ENCODE data around the gene SPACDR. TPM values are rescaled to one million over a fixed set of nuclear protein-coding genes. Genes with fewer than 3 reads are reported as not detected.

Gene SPACDR
- total RNA-seq, 4 donors from 2014 or later = 1.5 to 2.1 (median 1.8) TPM; not detected in 1

DNA sequence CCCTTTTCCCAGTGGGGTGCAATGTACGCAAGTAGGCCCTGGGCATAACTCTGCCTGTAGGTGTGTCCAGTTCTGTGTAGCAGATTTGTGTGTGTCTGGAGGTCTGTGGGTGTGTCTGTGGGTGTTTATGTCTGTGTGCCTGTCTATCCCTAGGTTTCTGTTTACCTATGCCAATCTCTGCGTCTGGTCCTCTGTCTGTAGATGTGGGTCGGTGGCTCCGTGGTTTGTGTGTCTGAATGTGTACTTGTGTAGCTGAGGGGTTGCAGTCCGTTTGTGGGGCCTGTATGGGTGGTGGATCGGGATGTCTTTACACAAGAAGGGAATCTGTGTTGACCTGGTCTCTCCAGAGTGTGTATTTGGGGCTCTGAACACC, 20.6 kb upstream of the SPACDR start:
- Histone ChIP-seq H3K27me3 (no peaks in the 10 kb centered on the region), H3K36me3 (peaks cover 0 to 21% (median 0%) of the 10 kb centered on the region in 3 donors), H3K27ac (peak overlapping the region; percentile 72 to 93 (median 78)), H3K4me3 (peak overlapping the region in 2 of 4 donors; percentile 42 to 78), H3K4me1 (peaks cover 0 to 62% (median 17%) of the 10 kb centered on the region in 4 donors), H3K9me3 (no peaks in the 10 kb centered on the region)
- DNase-seq (ENCODE audit: low spot score in 2 of 2) = no peak
- WGBS, 2 donors = 70% methylated on average over 6 of the region's 6 CpGs
- TF ChIP-seq EP300 (IDR thresholded peaks at IDR 0.05) = no peak
- TF ChIP-seq, protein P1, sequence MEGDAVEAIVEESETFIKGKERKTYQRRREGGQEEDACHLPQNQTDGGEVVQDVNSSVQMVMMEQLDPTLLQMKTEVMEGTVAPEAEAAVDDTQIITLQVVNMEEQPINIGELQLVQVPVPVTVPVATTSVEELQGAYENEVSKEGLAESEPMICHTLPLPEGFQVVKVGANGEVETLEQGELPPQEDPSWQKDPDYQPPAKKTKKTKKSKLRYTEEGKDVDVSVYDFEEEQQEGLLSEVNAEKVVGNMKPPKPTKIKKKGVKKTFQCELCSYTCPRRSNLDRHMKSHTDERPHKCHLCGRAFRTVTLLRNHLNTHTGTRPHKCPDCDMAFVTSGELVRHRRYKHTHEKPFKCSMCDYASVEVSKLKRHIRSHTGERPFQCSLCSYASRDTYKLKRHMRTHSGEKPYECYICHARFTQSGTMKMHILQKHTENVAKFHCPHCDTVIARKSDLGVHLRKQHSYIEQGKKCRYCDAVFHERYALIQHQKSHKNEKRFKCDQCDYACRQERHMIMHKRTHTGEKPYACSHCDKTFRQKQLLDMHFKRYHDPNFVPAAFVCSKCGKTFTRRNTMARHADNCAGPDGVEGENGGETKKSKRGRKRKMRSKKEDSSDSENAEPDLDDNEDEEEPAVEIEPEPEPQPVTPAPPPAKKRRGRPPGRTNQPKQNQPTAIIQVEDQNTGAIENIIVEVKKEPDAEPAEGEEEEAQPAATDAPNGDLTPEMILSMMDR (IDR thresholded peaks at IDR 0.05) = no peak
- TF ChIP-seq POLR2A (IDR thresholded peaks at IDR 0.05) = no peak

GRCh38 chr7:100483722-100484672, 19.9 kb upstream of the SPACDR start, which contains the start of gene NYAP1:
TSS of gene NYAP1 (plus strand) at chr7:100483927. CDS start at chr7:100485312, 1,385 bp downstream.
- no peaks in the 10 kb centered on the region for H3K9me3 ChIP-seq
- DNase-seq (ENCODE audit: low spot score in 2 of 2) = peak in 1 of 2 donors; percentile 48
- H3K4me1 ChIP-seq = peaks cover 0 to 62% (median 20%) of the 10 kb centered on the region in 4 donors
- peak within 1 kb of the TSS; percentile 72 to 93 (median 78) for H3K27ac ChIP-seq
- no peaks in the 10 kb centered on the region for H3K27me3 ChIP-seq
- peaks cover 0 to 17% (median 0%) of the 10 kb centered on the region in 3 donors for H3K36me3 ChIP-seq
- peak within 1 kb of the TSS; percentile 33 to 78 (median 48) for H3K4me3 ChIP-seq
- TF ChIP-seq, protein P1 (IDR thresholded peaks at IDR 0.05) = no peak
- TF ChIP-seq EP300 (IDR thresholded peaks at IDR 0.05) (peak in 1 of 2 donors; percentile 24), POLR2A (IDR thresholded peaks at IDR 0.05) (no peak)
- WGBS, 2 donors = 24 to 27% methylated on average over 22 to 23 of the region's 45 CpGs

DNA sequence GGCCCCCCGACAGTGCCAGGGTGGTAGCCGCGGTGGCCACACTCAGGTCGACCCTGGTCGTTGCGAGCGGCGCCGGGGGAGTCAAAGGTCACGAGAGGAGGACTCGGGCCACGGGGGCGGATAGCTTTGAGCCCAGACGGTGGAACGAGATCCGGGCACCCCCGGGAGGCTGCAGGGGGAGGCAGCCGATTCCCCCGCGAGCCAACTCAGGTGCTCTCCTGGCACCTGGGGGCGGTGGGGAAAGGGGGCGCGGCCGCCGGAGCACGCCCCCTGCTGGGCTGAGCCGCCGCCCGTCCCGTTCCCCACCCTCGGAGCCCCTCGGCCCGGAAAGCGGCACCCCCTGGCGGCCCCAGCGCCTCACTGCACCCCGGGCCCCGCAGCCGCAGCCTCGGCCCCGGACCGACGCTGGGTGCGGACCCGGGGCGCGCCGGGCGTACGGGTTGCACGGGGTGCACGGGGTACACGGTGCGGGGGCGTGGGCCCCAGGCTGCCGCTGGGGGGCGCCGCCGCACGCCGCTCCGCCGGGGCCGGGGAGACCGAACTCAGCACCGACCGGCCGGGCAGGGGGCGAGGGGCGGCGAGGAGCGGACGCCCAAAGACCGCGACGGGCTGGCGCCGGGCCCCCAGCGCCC, 19.1 kb upstream of the SPACDR start:
- peaks cover 0 to 62% (median 20%) of the 10 kb centered on the region in 4 donors for H3K4me1 ChIP-seq
- DNase-seq (ENCODE audit: low spot score in 2 of 2) = peak in 1 of 2 donors; percentile 42
- H3K36me3 ChIP-seq = peaks cover 0 to 9% (median 0%) of the 10 kb centered on the region in 3 donors
- TF ChIP-seq, protein P1 (IDR thresholded peaks at IDR 0.05) = peak; percentile 94 to 100 (median 100)
- no peak for TF ChIP-seq EP300 (IDR thresholded peaks at IDR 0.05)
- H3K4me3 ChIP-seq = peak overlapping the region; percentile 29 to 78 (median 48)
- no peaks in the 10 kb centered on the region for H3K9me3 ChIP-seq
- WGBS, 2 donors = 0 to 1% methylated on average over 20 to 23 of the region's 79 CpGs
- no peaks in the 10 kb centered on the region for H3K27me3 ChIP-seq
- peak overlapping the region; percentile 72 to 93 (median 78) for H3K27ac ChIP-seq

GRCh38 chr7:100482728-100483089, 18.6 kb upstream of the SPACDR start:
- Histone ChIP-seq H3K4me1 (peaks cover 0 to 63% (median 21%) of the 10 kb centered on the region in 4 donors), H3K9me3 (no peaks in the 10 kb centered on the region), H3K27me3 (no peaks in the 10 kb centered on the region), H3K4me3 (peak overlapping the region; percentile 29 to 78 (median 48)), H3K27ac (peak overlapping the region; percentile 49 to 93 (median 72)), H3K36me3 (peaks cover 0 to 4% (median 0%) of the 10 kb centered on the region in 3 donors)
- TF ChIP-seq POLR2A (IDR thresholded peaks at IDR 0.05) (no peak), EP300 (IDR thresholded peaks at IDR 0.05) (no peak)
- TF ChIP-seq, protein P1 (IDR thresholded peaks at IDR 0.05) = no peak
- 41 to 43% methylated on average over 14 of the region's 14 CpGs for WGBS, 2 donors
- DNase-seq (ENCODE audit: low spot score in 2 of 2) = no peak

Data from tibial nerve (tissue), 4 donors.